HepG2 (cell line): ENCODE measurements around the gene FAM162A.

Experiments used
- CBFB ChIP-seq: sonication (generic); formaldehyde crosslinking; IDR thresholded peaks from 2 replicates; pipeline ENCODE4 v1.4.0; 2020; ENCODE audit warnings: missing genetic modification reagents
- CREM ChIP-seq, 2 experiments: sonication (generic) in 1 of 2; formaldehyde crosslinking in 1 of 2; IDR thresholded peaks; 2 replicates each; pipeline versions ENCODE4 v1.4.0 to v1.6.1; 2016 to 2020; ENCODE audit warnings: antibody characterized with exemption in 1 of 2, mild to moderate bottlenecking in 1 of 2, missing genetic modification reagents in 1 of 2
- EP300 ChIP-seq, 3 experiments: sonication (generic) in 1 of 3; formaldehyde crosslinking in 1 of 3; IDR thresholded peaks; 2 replicates each; pipeline versions ENCODE4 v1.5.1 to v1.6.1; 2011 to 2020; ENCODE audit warnings: low read depth in 2 of 3, low read length in 2 of 3, borderline replicate concordance in 1 of 3, improper control_type of control experiment in 1 of 3, mild to moderate bottlenecking in 1 of 3, missing genetic modification reagents in 1 of 3, moderate library complexity in 1 of 3
- GTF2F1 ChIP-seq: fragments of 150-350 bp; IDR thresholded peaks from 2 replicates; pipeline ENCODE4 v1.6.1; 2014; ENCODE audit warnings: low read length
- HIVEP1 ChIP-seq: sonication (generic); formaldehyde crosslinking; IDR thresholded peaks from 2 replicates; pipeline ENCODE4 v1.4.0; 2020; ENCODE audit warnings: mild to moderate bottlenecking, missing genetic modification reagents
- KLF12 ChIP-seq: sonication (generic); formaldehyde crosslinking; IDR thresholded peaks from 2 replicates; pipeline ENCODE4 v1.4.0; 2020; ENCODE audit warnings: missing genetic modification reagents, borderline replicate concordance
- MAFF ChIP-seq: IDR thresholded peaks from 2 replicates; pipeline ENCODE4 v1.6.1; 2011; ENCODE audit warnings: low read depth, low read length, improper control_type of control experiment
- SETDB1 ChIP-seq: sonication (generic); formaldehyde crosslinking; IDR thresholded peaks from 2 replicates; pipeline ENCODE4 v1.5.1; 2020; ENCODE audit warnings: missing genetic modification reagents, mild to moderate bottlenecking, borderline replicate concordance
- SP2 ChIP-seq: sonication (generic); formaldehyde crosslinking; IDR thresholded peaks from 2 replicates; pipeline ENCODE4 v1.5.1; 2020; ENCODE audit warnings: mild to moderate bottlenecking, missing genetic modification reagents
- ZNF121 ChIP-seq: sonication (generic); formaldehyde crosslinking; IDR thresholded peaks from 2 replicates; pipeline ENCODE4 v1.5.0; 2020; ENCODE audit warnings: mild to moderate bottlenecking, missing genetic modification reagents
- TF ChIP-seq, protein P1 (sequence below): sonication (generic); formaldehyde crosslinking; IDR thresholded peaks from 2 replicates; pipeline ENCODE4 v1.4.0; 2020; ENCODE audit warnings: mild to moderate bottlenecking, missing genetic modification reagents
- TF ChIP-seq, protein P2 (sequence below): sonication (generic); formaldehyde crosslinking; IDR thresholded peaks from 2 replicates; pipeline ENCODE4 v1.5.0; 2020; ENCODE audit warnings: mild to moderate bottlenecking, missing genetic modification reagents, moderate library complexity
- TF ChIP-seq, protein P3 (sequence below): sonication (generic); formaldehyde crosslinking; IDR thresholded peaks from 2 replicates; pipeline ENCODE4 v1.8.0; 2022; ENCODE audit warnings: mild to moderate bottlenecking, missing genetic modification reagents, moderate library complexity
- TF ChIP-seq, protein P4 (sequence below): sonication (generic); formaldehyde crosslinking; IDR thresholded peaks from 2 replicates; pipeline ENCODE4 v1.4.0; 2020; ENCODE audit warnings: missing genetic modification reagents

DNA sequence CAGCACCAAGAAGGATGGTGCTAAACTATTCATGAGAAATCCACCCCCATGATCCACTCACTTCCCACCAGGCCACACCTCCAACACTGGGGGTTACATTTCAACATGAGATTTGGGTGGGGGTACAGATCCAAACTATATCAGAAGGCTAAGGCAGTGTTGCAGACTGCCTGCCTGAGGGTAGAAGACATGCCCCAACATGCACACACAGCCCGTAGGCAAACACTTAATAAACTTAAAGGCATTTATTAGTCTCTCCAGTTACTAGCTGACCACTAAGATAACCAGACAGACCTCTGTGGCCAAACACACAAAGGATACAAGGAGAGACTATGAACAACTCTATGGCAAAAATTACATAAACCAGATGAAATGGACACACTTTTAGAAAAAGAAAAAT, 10.2 kb downstream of the FAM162A start:
- TF ChIP-seq, protein P1, sequence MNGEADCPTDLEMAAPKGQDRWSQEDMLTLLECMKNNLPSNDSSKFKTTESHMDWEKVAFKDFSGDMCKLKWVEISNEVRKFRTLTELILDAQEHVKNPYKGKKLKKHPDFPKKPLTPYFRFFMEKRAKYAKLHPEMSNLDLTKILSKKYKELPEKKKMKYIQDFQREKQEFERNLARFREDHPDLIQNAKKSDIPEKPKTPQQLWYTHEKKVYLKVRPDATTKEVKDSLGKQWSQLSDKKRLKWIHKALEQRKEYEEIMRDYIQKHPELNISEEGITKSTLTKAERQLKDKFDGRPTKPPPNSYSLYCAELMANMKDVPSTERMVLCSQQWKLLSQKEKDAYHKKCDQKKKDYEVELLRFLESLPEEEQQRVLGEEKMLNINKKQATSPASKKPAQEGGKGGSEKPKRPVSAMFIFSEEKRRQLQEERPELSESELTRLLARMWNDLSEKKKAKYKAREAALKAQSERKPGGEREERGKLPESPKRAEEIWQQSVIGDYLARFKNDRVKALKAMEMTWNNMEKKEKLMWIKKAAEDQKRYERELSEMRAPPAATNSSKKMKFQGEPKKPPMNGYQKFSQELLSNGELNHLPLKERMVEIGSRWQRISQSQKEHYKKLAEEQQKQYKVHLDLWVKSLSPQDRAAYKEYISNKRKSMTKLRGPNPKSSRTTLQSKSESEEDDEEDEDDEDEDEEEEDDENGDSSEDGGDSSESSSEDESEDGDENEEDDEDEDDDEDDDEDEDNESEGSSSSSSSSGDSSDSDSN = no peak
- TF ChIP-seq SETDB1 (CRISPR knock-in tag) (no peak), SP2 (CRISPR knock-in tag) (no peak), HIVEP1 (CRISPR knock-in tag) (no peak), CREM (IDR thresholded peaks at IDR 0.05) (no peak), CREM (CRISPR knock-in tag; IDR thresholded peaks at IDR 0.05) (no peak), MAFF (no peak), GTF2F1 (no peak), EP300 (IDR thresholded peaks at IDR 0.05; ENCODE audit: low read depth in 2 of 2, low read length in 2 of 2) (no peak), EP300 (CRISPR knock-in tag; IDR thresholded peaks at IDR 0.05; ENCODE audit: borderline replicate concordance) (no peak), KLF12 (no peak), ZNF121 (CRISPR knock-in tag) (no peak), CBFB (CRISPR knock-in tag) (no peak)
- TF ChIP-seq, protein P2, sequence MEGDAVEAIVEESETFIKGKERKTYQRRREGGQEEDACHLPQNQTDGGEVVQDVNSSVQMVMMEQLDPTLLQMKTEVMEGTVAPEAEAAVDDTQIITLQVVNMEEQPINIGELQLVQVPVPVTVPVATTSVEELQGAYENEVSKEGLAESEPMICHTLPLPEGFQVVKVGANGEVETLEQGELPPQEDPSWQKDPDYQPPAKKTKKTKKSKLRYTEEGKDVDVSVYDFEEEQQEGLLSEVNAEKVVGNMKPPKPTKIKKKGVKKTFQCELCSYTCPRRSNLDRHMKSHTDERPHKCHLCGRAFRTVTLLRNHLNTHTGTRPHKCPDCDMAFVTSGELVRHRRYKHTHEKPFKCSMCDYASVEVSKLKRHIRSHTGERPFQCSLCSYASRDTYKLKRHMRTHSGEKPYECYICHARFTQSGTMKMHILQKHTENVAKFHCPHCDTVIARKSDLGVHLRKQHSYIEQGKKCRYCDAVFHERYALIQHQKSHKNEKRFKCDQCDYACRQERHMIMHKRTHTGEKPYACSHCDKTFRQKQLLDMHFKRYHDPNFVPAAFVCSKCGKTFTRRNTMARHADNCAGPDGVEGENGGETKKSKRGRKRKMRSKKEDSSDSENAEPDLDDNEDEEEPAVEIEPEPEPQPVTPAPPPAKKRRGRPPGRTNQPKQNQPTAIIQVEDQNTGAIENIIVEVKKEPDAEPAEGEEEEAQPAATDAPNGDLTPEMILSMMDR (CRISPR knock-in tag) = no peak
- TF ChIP-seq, protein P3, sequence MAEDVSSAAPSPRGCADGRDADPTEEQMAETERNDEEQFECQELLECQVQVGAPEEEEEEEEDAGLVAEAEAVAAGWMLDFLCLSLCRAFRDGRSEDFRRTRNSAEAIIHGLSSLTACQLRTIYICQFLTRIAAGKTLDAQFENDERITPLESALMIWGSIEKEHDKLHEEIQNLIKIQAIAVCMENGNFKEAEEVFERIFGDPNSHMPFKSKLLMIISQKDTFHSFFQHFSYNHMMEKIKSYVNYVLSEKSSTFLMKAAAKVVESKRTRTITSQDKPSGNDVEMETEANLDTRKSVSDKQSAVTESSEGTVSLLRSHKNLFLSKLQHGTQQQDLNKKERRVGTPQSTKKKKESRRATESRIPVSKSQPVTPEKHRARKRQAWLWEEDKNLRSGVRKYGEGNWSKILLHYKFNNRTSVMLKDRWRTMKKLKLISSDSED (CRISPR knock-in tag) = no peak
- TF ChIP-seq, protein P4, sequence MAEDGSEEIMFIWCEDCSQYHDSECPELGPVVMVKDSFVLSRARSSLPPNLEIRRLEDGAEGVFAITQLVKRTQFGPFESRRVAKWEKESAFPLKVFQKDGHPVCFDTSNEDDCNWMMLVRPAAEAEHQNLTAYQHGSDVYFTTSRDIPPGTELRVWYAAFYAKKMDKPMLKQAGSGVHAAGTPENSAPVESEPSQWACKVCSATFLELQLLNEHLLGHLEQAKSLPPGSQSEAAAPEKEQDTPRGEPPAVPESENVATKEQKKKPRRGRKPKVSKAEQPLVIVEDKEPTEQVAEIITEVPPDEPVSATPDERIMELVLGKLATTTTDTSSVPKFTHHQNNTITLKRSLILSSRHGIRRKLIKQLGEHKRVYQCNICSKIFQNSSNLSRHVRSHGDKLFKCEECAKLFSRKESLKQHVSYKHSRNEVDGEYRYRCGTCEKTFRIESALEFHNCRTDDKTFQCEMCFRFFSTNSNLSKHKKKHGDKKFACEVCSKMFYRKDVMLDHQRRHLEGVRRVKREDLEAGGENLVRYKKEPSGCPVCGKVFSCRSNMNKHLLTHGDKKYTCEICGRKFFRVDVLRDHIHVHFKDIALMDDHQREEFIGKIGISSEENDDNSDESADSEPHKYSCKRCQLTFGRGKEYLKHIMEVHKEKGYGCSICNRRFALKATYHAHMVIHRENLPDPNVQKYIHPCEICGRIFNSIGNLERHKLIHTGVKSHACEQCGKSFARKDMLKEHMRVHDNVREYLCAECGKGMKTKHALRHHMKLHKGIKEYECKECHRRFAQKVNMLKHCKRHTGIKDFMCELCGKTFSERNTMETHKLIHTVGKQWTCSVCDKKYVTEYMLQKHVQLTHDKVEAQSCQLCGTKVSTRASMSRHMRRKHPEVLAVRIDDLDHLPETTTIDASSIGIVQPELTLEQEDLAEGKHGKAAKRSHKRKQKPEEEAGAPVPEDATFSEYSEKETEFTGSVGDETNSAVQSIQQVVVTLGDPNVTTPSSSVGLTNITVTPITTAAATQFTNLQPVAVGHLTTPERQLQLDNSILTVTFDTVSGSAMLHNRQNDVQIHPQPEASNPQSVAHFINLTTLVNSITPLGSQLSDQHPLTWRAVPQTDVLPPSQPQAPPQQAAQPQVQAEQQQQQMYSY (CRISPR knock-in tag) = no peak
